Measurements from ENCODE around the gene ZXDC.

The ZXDC gene

GRCh38 chr3:126510308-126510910, 34.7 kb upstream of the ZXDC start:
- Histone ChIP-seq H3K27ac (ENCODE audit: low read depth, low read length) (no peak overlapping the region), H3K27me3 (ENCODE audit: insufficient read depth, low read length) (peaks cover 8% of the 10 kb centered on the region; the same call in 1 of the 2 replicates), H3K36me3 (ENCODE audit: insufficient read depth, low read length) (no peaks in the 10 kb centered on the region), H3K4me1 (ENCODE audit: control insufficient read depth, insufficient read depth, low read length, unreplicated experiment) (peaks cover 7% of the 10 kb centered on the region), H3K4me3 (ENCODE audit: low read depth, low read length) (no peak overlapping the region), H3K79me2 (ENCODE audit: control insufficient read depth, insufficient read depth, low read length, unreplicated experiment) (no peaks in the 10 kb centered on the region), H2AFZ (ENCODE audit: low read length, unreplicated experiment) (no peak overlapping the region)

GRCh38 chr3:126509597-126510307, 34.1 kb upstream of the ZXDC start:
- Histone ChIP-seq H3K4me3 (ENCODE audit: low read depth, low read length) (no peak overlapping the region), H3K27me3 (ENCODE audit: insufficient read depth, low read length) (peaks cover 14% of the 10 kb centered on the region), H3K4me1 (ENCODE audit: control insufficient read depth, insufficient read depth, low read length, unreplicated experiment) (peaks cover 7% of the 10 kb centered on the region), H3K36me3 (ENCODE audit: insufficient read depth, low read length) (no peaks in the 10 kb centered on the region), H2AFZ (ENCODE audit: low read length, unreplicated experiment) (no peak overlapping the region), H3K27ac (ENCODE audit: low read depth, low read length) (no peak overlapping the region), H3K79me2 (ENCODE audit: control insufficient read depth, insufficient read depth, low read length, unreplicated experiment) (no peaks in the 10 kb centered on the region)

- Histone ChIP-seq H3K79me2 (ENCODE audit: control insufficient read depth, insufficient read depth, low read length, unreplicated experiment) (no peaks in the 10 kb centered on the region), H3K4me3 (ENCODE audit: low read depth, low read length) (no peak overlapping the region), H3K27ac (ENCODE audit: low read depth, low read length) (no peak overlapping the region), H3K27me3 (ENCODE audit: insufficient read depth, low read length) (peaks cover 19% of the 10 kb centered on the region), H2AFZ (ENCODE audit: low read length, unreplicated experiment) (no peak overlapping the region), H3K36me3 (ENCODE audit: insufficient read depth, low read length) (no peaks in the 10 kb centered on the region), H3K4me1 (ENCODE audit: control insufficient read depth, insufficient read depth, low read length, unreplicated experiment) (peaks cover 7% of the 10 kb centered on the region)
Observed at GRCh38 chr3:126508564-126508964, 32.9 kb upstream of the ZXDC start.

- no peaks in the 10 kb centered on the region for H3K36me3 ChIP-seq (ENCODE audit: insufficient read depth, low read length)
Observed at GRCh38 chr3:126507886-126508285, 32.2 kb upstream of the ZXDC start.

GRCh38 chr3:126503701-126504100, 28.0 kb upstream of the ZXDC start:
- no peak overlapping the region for H3K4me3 ChIP-seq (ENCODE audit: low read depth, low read length)
- peaks cover 19% of the 10 kb centered on the region for H3K27me3 ChIP-seq (ENCODE audit: insufficient read depth, low read length)
- no peaks in the 10 kb centered on the region for H3K79me2 ChIP-seq (ENCODE audit: control insufficient read depth, insufficient read depth, low read length, unreplicated experiment)
- no peak overlapping the region for H2AFZ ChIP-seq (ENCODE audit: low read length, unreplicated experiment)
- H3K36me3 ChIP-seq (ENCODE audit: insufficient read depth, low read length): no peaks in the 10 kb centered on the region
- peaks cover 6% of the 10 kb centered on the region for H3K4me1 ChIP-seq (ENCODE audit: control insufficient read depth, insufficient read depth, low read length, unreplicated experiment)
- H3K27ac ChIP-seq (ENCODE audit: low read depth, low read length): no peak overlapping the region

More at GRCh38 chr3:126507886-126508285, 32.2 kb upstream of the ZXDC start:
- peaks cover 7% of the 10 kb centered on the region for H3K4me1 ChIP-seq (ENCODE audit: control insufficient read depth, insufficient read depth, low read length, unreplicated experiment)
- no peak overlapping the region for H3K27ac ChIP-seq (ENCODE audit: low read depth, low read length)
- no peak overlapping the region for H2AFZ ChIP-seq (ENCODE audit: low read length, unreplicated experiment)
- H3K79me2 ChIP-seq (ENCODE audit: control insufficient read depth, insufficient read depth, low read length, unreplicated experiment): no peaks in the 10 kb centered on the region
- H3K27me3 ChIP-seq (ENCODE audit: insufficient read depth, low read length): peaks cover 19% of the 10 kb centered on the region
- H3K4me3 ChIP-seq (ENCODE audit: low read depth, low read length): no peak overlapping the region

GRCh38 chr3:126502656-126503055, 27.0 kb upstream of the ZXDC start:
- Histone ChIP-seq H3K4me1 (ENCODE audit: control insufficient read depth, insufficient read depth, low read length, unreplicated experiment) (no peaks in the 10 kb centered on the region), H3K36me3 (ENCODE audit: insufficient read depth, low read length) (no peaks in the 10 kb centered on the region), H3K4me3 (ENCODE audit: low read depth, low read length) (no peak overlapping the region), H3K27me3 (ENCODE audit: insufficient read depth, low read length) (peaks cover 19% of the 10 kb centered on the region), H3K79me2 (ENCODE audit: control insufficient read depth, insufficient read depth, low read length, unreplicated experiment) (no peaks in the 10 kb centered on the region), H2AFZ (ENCODE audit: low read length, unreplicated experiment) (no peak overlapping the region), H3K27ac (ENCODE audit: low read depth, low read length) (no peak overlapping the region)

- H3K4me3 ChIP-seq (ENCODE audit: low read depth, low read length): no peak overlapping the region
- H3K79me2 ChIP-seq (ENCODE audit: control insufficient read depth, insufficient read depth, low read length, unreplicated experiment): no peaks in the 10 kb centered on the region
- H3K4me1 ChIP-seq (ENCODE audit: control insufficient read depth, insufficient read depth, low read length, unreplicated experiment): no peaks in the 10 kb centered on the region
- H3K27ac ChIP-seq (ENCODE audit: low read depth, low read length): no peak overlapping the region
- no peak overlapping the region for H2AFZ ChIP-seq (ENCODE audit: low read length, unreplicated experiment)
- no peaks in the 10 kb centered on the region for H3K36me3 ChIP-seq (ENCODE audit: insufficient read depth, low read length)
- H3K27me3 ChIP-seq (ENCODE audit: insufficient read depth, low read length): peaks cover 19% of the 10 kb centered on the region
Observed at GRCh38 chr3:126501736-126502135, 26.0 kb upstream of the ZXDC start.

GRCh38 chr3:126501054-126501453, 25.4 kb upstream of the ZXDC start:
- H3K4me1 ChIP-seq (ENCODE audit: control insufficient read depth, insufficient read depth, low read length, unreplicated experiment): no peaks in the 10 kb centered on the region
- H2AFZ ChIP-seq (ENCODE audit: low read length, unreplicated experiment): no peak overlapping the region
- no peak overlapping the region for H3K27ac ChIP-seq (ENCODE audit: low read depth, low read length)
- H3K36me3 ChIP-seq (ENCODE audit: insufficient read depth, low read length): no peaks in the 10 kb centered on the region
- H3K79me2 ChIP-seq (ENCODE audit: control insufficient read depth, insufficient read depth, low read length, unreplicated experiment): no peaks in the 10 kb centered on the region
- peaks cover 12% of the 10 kb centered on the region for H3K27me3 ChIP-seq (ENCODE audit: insufficient read depth, low read length)
- no peak overlapping the region for H3K4me3 ChIP-seq (ENCODE audit: low read depth, low read length)

- Histone ChIP-seq H3K27ac (ENCODE audit: low read depth, low read length) (no peak overlapping the region), H3K79me2 (ENCODE audit: control insufficient read depth, insufficient read depth, low read length, unreplicated experiment) (no peaks in the 10 kb centered on the region), H3K27me3 (ENCODE audit: insufficient read depth, low read length) (peaks cover 8% of the 10 kb centered on the region), H3K4me1 (ENCODE audit: control insufficient read depth, insufficient read depth, low read length, unreplicated experiment) (no peaks in the 10 kb centered on the region), H3K36me3 (ENCODE audit: insufficient read depth, low read length) (no peaks in the 10 kb centered on the region), H2AFZ (ENCODE audit: low read length, unreplicated experiment) (no peak overlapping the region), H3K4me3 (ENCODE audit: low read depth, low read length) (no peak overlapping the region)
Observed at GRCh38 chr3:126500016-126500415, 24.3 kb upstream of the ZXDC start.

GRCh38 chr3:126499401-126499800, 23.7 kb upstream of the ZXDC start:
- Histone ChIP-seq H3K36me3 (ENCODE audit: insufficient read depth, low read length) (no peaks in the 10 kb centered on the region), H3K27ac (ENCODE audit: low read depth, low read length) (no peak overlapping the region), H3K4me3 (ENCODE audit: low read depth, low read length) (no peak overlapping the region), H3K4me1 (ENCODE audit: control insufficient read depth, insufficient read depth, low read length, unreplicated experiment) (no peaks in the 10 kb centered on the region), H3K27me3 (ENCODE audit: insufficient read depth, low read length) (peaks cover 2% of the 10 kb centered on the region), H2AFZ (ENCODE audit: low read length, unreplicated experiment) (no peak overlapping the region), H3K79me2 (ENCODE audit: control insufficient read depth, insufficient read depth, low read length, unreplicated experiment) (no peaks in the 10 kb centered on the region)

GRCh38 chr3:126498929-126499328, 23.2 kb upstream of the ZXDC start:
- Histone ChIP-seq H3K4me3 (ENCODE audit: low read depth, low read length) (no peak overlapping the region), H3K27ac (ENCODE audit: low read depth, low read length) (no peak overlapping the region), H2AFZ (ENCODE audit: low read length, unreplicated experiment) (no peak overlapping the region)

More at GRCh38 chr3:126498929-126499328, 23.2 kb upstream of the ZXDC start:
- Histone ChIP-seq H3K4me1 (ENCODE audit: control insufficient read depth, insufficient read depth, low read length, unreplicated experiment) (no peaks in the 10 kb centered on the region), H3K27me3 (ENCODE audit: insufficient read depth, low read length) (no peaks in the 10 kb centered on the region; the same call in 1 of the 2 replicates), H3K36me3 (ENCODE audit: insufficient read depth, low read length) (no peaks in the 10 kb centered on the region), H3K79me2 (ENCODE audit: control insufficient read depth, insufficient read depth, low read length, unreplicated experiment) (no peaks in the 10 kb centered on the region)

All from ACC112 (cell line).